Astrocyte (in vitro differentiated cells and primary cell): ENCODE results near the gene SETDB2. TPM values are rescaled to one million over a fixed set of nuclear protein-coding genes. Genes with fewer than 3 reads are reported as not detected.

Experiments
- DNase-seq: peaks from one replicate; pipeline ENCODE4 v3.0.0-alpha.2; 2010; ENCODE audit warnings: low read depth
- FAIRE-seq: peaks from 2 replicates; lab custom pipeline; 2011; peaks lifted over from hg19 to GRCh38; lab: Jason Lieb, UNC
- H2AFZ ChIP-seq: 2 replicates; pipeline ENCODE4 v1.6.0; 2012; ENCODE audit warnings: low read depth, low read length, inconsistent platforms
- H3K27ac ChIP-seq: 2 replicates; pipeline ENCODE4 v1.5.1; 2011; ENCODE audit warnings: low read depth, low read length, inconsistent platforms
- H3K27me3 ChIP-seq: 2 replicates; pipeline ENCODE4 v1.6.0; 2011; ENCODE audit warnings: low read length, inconsistent platforms; ENCODE audit not compliant: insufficient read depth
- H3K36me3 ChIP-seq: 2 replicates; pipeline ENCODE4 v1.5.1; 2011; ENCODE audit warnings: low read length, inconsistent platforms; ENCODE audit not compliant: insufficient read depth
- H3K4me1 ChIP-seq: 2 replicates; pipeline ENCODE4 v1.5.1; 2011; ENCODE audit warnings: low read length, inconsistent platforms; ENCODE audit not compliant: insufficient read depth
- H3K4me2 ChIP-seq: 2 replicates; pipeline ENCODE4 v1.6.0; 2012; ENCODE audit warnings: low read length, inconsistent platforms
- H3K4me3 ChIP-seq: 2 replicates; pipeline ENCODE4 v1.5.1; 2011; ENCODE audit warnings: low read depth, mild to moderate bottlenecking, low read length, inconsistent platforms; ENCODE audit not compliant: insufficient read depth
- H3K79me2 ChIP-seq: 2 replicates; pipeline ENCODE4 v1.6.0; 2012; ENCODE audit warnings: mild to moderate bottlenecking, low read length, inconsistent platforms; ENCODE audit not compliant: insufficient read depth
- H3K9ac ChIP-seq: 2 replicates; pipeline ENCODE4 v1.6.0; 2012; ENCODE audit warnings: mild to moderate bottlenecking, low read length, inconsistent platforms
- H3K9me3 ChIP-seq: 2 replicates; pipeline ENCODE4 v1.5.1; 2012; ENCODE audit warnings: low read depth, mild to moderate bottlenecking, low read length, inconsistent platforms; ENCODE audit not compliant: insufficient read depth
- H4K20me1 ChIP-seq: 2 replicates; pipeline ENCODE4 v1.6.0; 2012; ENCODE audit warnings: low read length, inconsistent platforms; ENCODE audit not compliant: insufficient read depth
- H3K27ac Mint-ChIP-seq: one replicate; pipeline ENCODE4 v1.8.0; 2021; ENCODE audit warnings: mild to moderate bottlenecking, mixed read lengths; ENCODE audit not compliant: unreplicated experiment
- H3K27me3 Mint-ChIP-seq: one replicate; pipeline ENCODE4 v1.8.0; 2021; ENCODE audit warnings: low read depth, mixed read lengths; ENCODE audit not compliant: unreplicated experiment
- H3K36me3 Mint-ChIP-seq: one replicate; pipeline ENCODE4 v1.8.0; 2021; ENCODE audit warnings: low read depth, mixed read lengths; ENCODE audit not compliant: unreplicated experiment
- H3K4me1 Mint-ChIP-seq: one replicate; pipeline ENCODE4 v1.8.0; 2021; ENCODE audit warnings: low read depth, mixed read lengths; ENCODE audit not compliant: unreplicated experiment
- H3K4me3 Mint-ChIP-seq: one replicate; pipeline ENCODE4 v1.8.0; 2021; ENCODE audit warnings: mild to moderate bottlenecking, moderate library complexity, mixed read lengths; ENCODE audit not compliant: unreplicated experiment
- H3K9me3 Mint-ChIP-seq: one replicate; pipeline ENCODE4 v1.8.0; 2021; ENCODE audit warnings: mild to moderate bottlenecking, mixed read lengths; ENCODE audit not compliant: unreplicated experiment
- EZH2 ChIP-seq: IDR thresholded peaks from 2 replicates; pipeline ENCODE4 v1.6.1; 2012; ENCODE audit warnings: mild to moderate bottlenecking, low read length, inconsistent platforms; ENCODE audit not compliant: insufficient read depth
- total RNA-seq: library from RNA; stranded (reverse); gene quantifications from 2 replicates; pipeline ENCODE4 v1.2.1, GENCODE V29; 2021
- TF ChIP-seq, protein P1 (sequence below): IDR thresholded peaks from 2 replicates; pipeline ENCODE4 v1.5.1; 2011; ENCODE audit warnings: low read depth, mild to moderate bottlenecking, inconsistent platforms, low read length, moderate library complexity; ENCODE audit not compliant: insufficient read depth

Gene SETDB2
- total RNA-seq, 1 donor from 2014 or later: 5.8 TPM

DNA sequence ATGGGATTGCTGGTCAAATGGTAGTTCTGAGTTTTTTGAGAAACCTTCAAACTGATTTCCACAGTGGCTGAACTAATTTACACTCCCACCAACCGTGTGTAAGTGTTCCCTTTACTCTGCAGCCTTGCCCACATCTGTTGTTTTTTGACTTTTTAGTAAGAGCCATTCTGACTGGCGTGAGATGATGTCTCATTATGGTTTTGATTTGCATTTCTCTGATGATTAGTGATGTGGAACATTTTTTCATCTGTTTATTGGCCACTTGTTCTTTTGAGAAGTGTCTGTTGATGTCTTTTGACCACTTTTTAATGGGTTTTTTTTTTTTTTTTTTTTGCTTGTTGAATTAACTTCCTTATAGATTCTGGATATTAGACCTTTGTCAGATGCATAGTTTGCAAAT lies 4.5 kb upstream of the SETDB2 start:
- FAIRE-seq: no peak
- Mint-ChIP-seq H3K4me1 (no peaks in the 10 kb centered on the region), H3K36me3 (peaks cover 2% of the 10 kb centered on the region), H3K9me3 (peaks cover 2% of the 10 kb centered on the region), H3K4me3 (no peak overlapping the region), H3K27ac (no peak overlapping the region), H3K27me3 (no peaks in the 10 kb centered on the region)
- H3K9me3 ChIP-seq: no peaks in the 10 kb centered on the region
- no peaks in the 10 kb centered on the region for H4K20me1 ChIP-seq
- no peaks in the 10 kb centered on the region for H3K36me3 ChIP-seq
- no peaks in the 10 kb centered on the region for H3K79me2 ChIP-seq
- no peak overlapping the region for H3K4me3 ChIP-seq
- TF ChIP-seq EZH2: no peak
- TF ChIP-seq, protein P1, sequence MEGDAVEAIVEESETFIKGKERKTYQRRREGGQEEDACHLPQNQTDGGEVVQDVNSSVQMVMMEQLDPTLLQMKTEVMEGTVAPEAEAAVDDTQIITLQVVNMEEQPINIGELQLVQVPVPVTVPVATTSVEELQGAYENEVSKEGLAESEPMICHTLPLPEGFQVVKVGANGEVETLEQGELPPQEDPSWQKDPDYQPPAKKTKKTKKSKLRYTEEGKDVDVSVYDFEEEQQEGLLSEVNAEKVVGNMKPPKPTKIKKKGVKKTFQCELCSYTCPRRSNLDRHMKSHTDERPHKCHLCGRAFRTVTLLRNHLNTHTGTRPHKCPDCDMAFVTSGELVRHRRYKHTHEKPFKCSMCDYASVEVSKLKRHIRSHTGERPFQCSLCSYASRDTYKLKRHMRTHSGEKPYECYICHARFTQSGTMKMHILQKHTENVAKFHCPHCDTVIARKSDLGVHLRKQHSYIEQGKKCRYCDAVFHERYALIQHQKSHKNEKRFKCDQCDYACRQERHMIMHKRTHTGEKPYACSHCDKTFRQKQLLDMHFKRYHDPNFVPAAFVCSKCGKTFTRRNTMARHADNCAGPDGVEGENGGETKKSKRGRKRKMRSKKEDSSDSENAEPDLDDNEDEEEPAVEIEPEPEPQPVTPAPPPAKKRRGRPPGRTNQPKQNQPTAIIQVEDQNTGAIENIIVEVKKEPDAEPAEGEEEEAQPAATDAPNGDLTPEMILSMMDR: no peak
- no peak overlapping the region for H2AFZ ChIP-seq
- no peaks in the 10 kb centered on the region for H3K27me3 ChIP-seq
- H3K4me1 ChIP-seq: peaks cover 7% of the 10 kb centered on the region
- H3K9ac ChIP-seq: no peak overlapping the region
- DNase-seq: no peak
- H3K4me2 ChIP-seq: no peak overlapping the region
- no peak overlapping the region for H3K27ac ChIP-seq

GRCh38 chr13:49441312-49441711 lies 2.8 kb upstream of the SETDB2 start:
- Histone ChIP-seq H3K9ac (no peak overlapping the region), H3K9me3 (no peaks in the 10 kb centered on the region), H3K79me2 (peaks cover 2% of the 10 kb centered on the region), H4K20me1 (no peaks in the 10 kb centered on the region), H3K4me1 (peaks cover 7% of the 10 kb centered on the region), H3K4me2 (no peak overlapping the region), H3K27ac (no peak overlapping the region), H3K27me3 (no peaks in the 10 kb centered on the region), H3K36me3 (no peaks in the 10 kb centered on the region), H3K4me3 (no peak overlapping the region), H2AFZ (no peak overlapping the region)
- Mint-ChIP-seq H3K27me3 (no peaks in the 10 kb centered on the region), H3K4me1 (no peaks in the 10 kb centered on the region), H3K36me3 (peaks cover 2% of the 10 kb centered on the region), H3K4me3 (no peak overlapping the region), H3K27ac (no peak overlapping the region), H3K9me3 (peaks cover 2% of the 10 kb centered on the region)
- DNase-seq: no peak
- no peak for FAIRE-seq
- TF ChIP-seq EZH2: no peak
- TF ChIP-seq, protein P1: no peak

DNA sequence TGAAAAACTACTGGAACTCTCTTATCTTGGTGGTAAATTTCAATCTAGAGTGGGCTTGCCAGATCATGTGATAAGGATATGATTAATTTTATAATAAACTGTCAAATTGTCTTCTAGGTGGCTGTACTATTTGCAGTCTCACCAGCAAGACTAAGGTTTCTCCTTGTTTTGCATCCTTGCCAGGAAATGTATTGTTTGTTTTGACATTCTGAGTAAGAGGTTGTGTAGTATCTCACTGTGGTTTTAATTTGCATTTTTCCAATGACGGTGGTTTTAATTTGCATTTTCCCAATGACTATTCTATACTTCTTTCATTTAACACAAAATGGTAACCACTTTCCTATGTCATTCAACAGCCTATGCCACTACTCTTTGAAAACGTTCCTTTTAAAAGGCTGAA lies 2.2 kb upstream of the SETDB2 start:
- no peak overlapping the region for H3K4me3 ChIP-seq

More for the DNA sequence above, 2.2 kb upstream of the SETDB2 start:
- no peak overlapping the region for H3K9ac ChIP-seq
- Mint-ChIP-seq H3K9me3 (peaks cover 2% of the 10 kb centered on the region), H3K36me3 (peaks cover 2% of the 10 kb centered on the region), H3K4me3 (no peak overlapping the region), H3K27me3 (no peaks in the 10 kb centered on the region), H3K4me1 (no peaks in the 10 kb centered on the region), H3K27ac (no peak overlapping the region)
- H3K79me2 ChIP-seq: peaks cover 6% of the 10 kb centered on the region
- peaks cover 7% of the 10 kb centered on the region for H3K4me1 ChIP-seq
- TF ChIP-seq, protein P1: no peak
- no peak for TF ChIP-seq EZH2
- H2AFZ ChIP-seq: no peak overlapping the region
- H3K4me2 ChIP-seq: no peak overlapping the region
- no peak for FAIRE-seq
- H4K20me1 ChIP-seq: no peaks in the 10 kb centered on the region
- DNase-seq: peak; percentile 90
- no peak overlapping the region for H3K27ac ChIP-seq
- no peaks in the 10 kb centered on the region for H3K36me3 ChIP-seq
- no peaks in the 10 kb centered on the region for H3K27me3 ChIP-seq
- H3K9me3 ChIP-seq: no peaks in the 10 kb centered on the region
